Thyroid gland (tissue), 4 donors: ENCODE measurements around the gene ANKRD12. TPM values are rescaled to one million over a fixed set of nuclear protein-coding genes. Genes with fewer than 3 reads are reported as not detected.

Experiments used
- DNase-seq, 2 donors: peaks; one replicate each; pipeline ENCODE4 v3.0.0-alpha.2; 2019
- H3K27ac ChIP-seq, 3 donors: fragments of 200-600 bp; sonication (generic); 1 replicate in 2 of 3; 2 replicates in 1 of 3; pipeline ENCODE4 v1.5.1; 2016 to 2019; ENCODE audit warnings: mild to moderate bottlenecking in 1 of 3, moderate library complexity in 1 of 3
- H3K27me3 ChIP-seq: fragments of 200-600 bp; sonication (generic); one replicate; pipeline ENCODE4 v1.5.1; 2019
- H3K36me3 ChIP-seq, 2 donors: fragments of 200-600 bp; sonication (generic); one replicate each; pipeline ENCODE4 v1.5.1; 2016 to 2019
- H3K4me1 ChIP-seq, 2 donors: fragments of 200-600 bp; sonication (generic); one replicate each; pipeline ENCODE4 v1.5.1; 2017 to 2019
- H3K4me3 ChIP-seq, 3 donors: fragments of 200-600 bp; sonication (generic); replicated peaks in 1 of 3; 1 replicate in 2 of 3; 2 replicates in 1 of 3; pipeline ENCODE4 v1.5.1; 2016; ENCODE audit warnings: mild to moderate bottlenecking in 1 of 3
- H3K9me3 ChIP-seq: fragments of 200-600 bp; sonication (generic); one replicate; pipeline ENCODE4 v1.5.1; 2017
- CTCF ChIP-seq, 6 experiments: fragments of 200-600 bp in 3 of 6; fragments of 450-650 bp in 3 of 6; sonication (generic) in 3 of 6; IDR thresholded peaks; one replicate each; pipeline ENCODE4 v1.5.1; 2016 to 2019; ENCODE audit warnings: antibody characterized with exemption in 6 of 6, mild to moderate bottlenecking in 2 of 6, inconsistent platforms in 1 of 6, moderate library complexity in 1 of 6
- POLR2A ChIP-seq, 2 donors: fragments of 450-650 bp; IDR thresholded peaks; one replicate each; pipeline ENCODE4 v1.6.1; 2017; ENCODE audit warnings: antibody characterized with exemption in 2 of 2, mild to moderate bottlenecking in 2 of 2, moderate library complexity in 1 of 2
- WGBS, 2 donors: methylation state at CpG; one replicate each; pipeline ENCODE4 v1.1.5; 2017; 5-methylcytosine and 5-hydroxymethylcytosine counted together
- intact Hi-C: fragments of 100-400 bp; cut with DNase I; formaldehyde crosslinking; loops from one replicate; pipeline ENCODE4 v1.15.1; 2023
- total RNA-seq, 4 donors: library from RNA; depleted of rRNA; stranded (reverse); fragments of >200 nt; gene quantifications; one replicate each; pipeline ENCODE4 v1.2.3, GENCODE V29; 2016

ANKRD12 gene
- total RNA-seq, 4 donors from 2014 or later: 74.6 to 155 (median 109) TPM

- Histone ChIP-seq H3K9me3 (no peaks in the 10 kb centered on the region), H3K36me3 (peaks cover 0 to 8% of the 10 kb centered on the region in 2 donors), H3K27ac (no peak overlapping the region), H3K27me3 (no peaks in the 10 kb centered on the region), H3K4me3 (no peak overlapping the region), H3K4me1 (peaks cover 0 to 4% of the 10 kb centered on the region in 2 donors)
- intact Hi-C loops: no loop called here
- WGBS, 2 donors: 98 to 99% methylated on average over 4 of the region's 4 CpGs
- DNase-seq: no peak
- TF ChIP-seq POLR2A (IDR thresholded peaks at IDR 0.05) (no peak), CTCF (IDR thresholded peaks at IDR 0.05) (no peak)
These were observed 96.4 kb downstream of the ANKRD12 start for GRCh38 chr18:9232977-9233376.

GRCh38 chr18:9233771-9234440 is 97.3 kb downstream of the ANKRD12 start:
- H3K4me3 ChIP-seq: no peak overlapping the region
- intact Hi-C loops: no loop called here
- H3K9me3 ChIP-seq: no peaks in the 10 kb centered on the region
- 96 to 99% methylated on average over 9 to 10 of the region's 10 CpGs for WGBS, 2 donors
- no peaks in the 10 kb centered on the region for H3K27me3 ChIP-seq
- peaks cover 0 to 4% of the 10 kb centered on the region in 2 donors for H3K4me1 ChIP-seq
- TF ChIP-seq CTCF (IDR thresholded peaks at IDR 0.05) (no peak), POLR2A (IDR thresholded peaks at IDR 0.05) (no peak)
- peaks cover 0 to 8% of the 10 kb centered on the region in 2 donors for H3K36me3 ChIP-seq
- DNase-seq: no peak
- H3K27ac ChIP-seq: no peak overlapping the region

- no peak for DNase-seq
- intact Hi-C loops: no loop called here
- peaks cover 0 to 8% of the 10 kb centered on the region in 2 donors for H3K36me3 ChIP-seq
- H3K4me1 ChIP-seq: peaks cover 0 to 4% of the 10 kb centered on the region in 2 donors
- H3K4me3 ChIP-seq: no peak overlapping the region
- 97 to 100% methylated on average over 4 of the region's 4 CpGs for WGBS, 2 donors
- no peak for TF ChIP-seq POLR2A (IDR thresholded peaks at IDR 0.05)
- TF ChIP-seq CTCF (IDR thresholded peaks at IDR 0.05): no peak
- H3K27me3 ChIP-seq: no peaks in the 10 kb centered on the region
- H3K27ac ChIP-seq: no peak overlapping the region
- no peaks in the 10 kb centered on the region for H3K9me3 ChIP-seq
These were observed 97.9 kb downstream of the ANKRD12 start for GRCh38 chr18:9234528-9234927.

GRCh38 chr18:9237981-9238380 is 101.4 kb downstream of the ANKRD12 start:
- intact Hi-C loops: no loop called here
- no peak for DNase-seq
- no peaks in the 10 kb centered on the region for H3K27me3 ChIP-seq

More at GRCh38 chr18:9237981-9238380, 101.4 kb downstream of the ANKRD12 start:
- Histone ChIP-seq H3K4me1 (peaks cover 0 to 4% of the 10 kb centered on the region in 2 donors), H3K36me3 (peaks cover 0 to 3% of the 10 kb centered on the region in 2 donors), H3K9me3 (no peaks in the 10 kb centered on the region), H3K27ac (no peak overlapping the region), H3K4me3 (no peak overlapping the region)
- WGBS, 2 donors: 85 to 91% methylated on average over 2 of the region's 2 CpGs
- TF ChIP-seq CTCF (IDR thresholded peaks at IDR 0.05): no peak
- TF ChIP-seq POLR2A (IDR thresholded peaks at IDR 0.05): no peak
